SH-SY5Y (cell line): ENCODE results near the gene APOA5.

Experiments
- GATA2 ChIP-seq: IDR thresholded peaks from 2 replicates; pipeline ENCODE4 v1.6.1; 2011; ENCODE audit warnings: mild to moderate bottlenecking, low read depth, low read length
- GATA3 ChIP-seq: IDR thresholded peaks from 2 replicates; pipeline ENCODE4 v1.6.1; 2011; ENCODE audit warnings: low read depth, mild to moderate bottlenecking, low read length, moderate library complexity

The APOA5 gene

GRCh38 chr11:116775975-116776374, 15.7 kb downstream of the APOA5 start:
- TF ChIP-seq GATA3: no peak

DNA sequence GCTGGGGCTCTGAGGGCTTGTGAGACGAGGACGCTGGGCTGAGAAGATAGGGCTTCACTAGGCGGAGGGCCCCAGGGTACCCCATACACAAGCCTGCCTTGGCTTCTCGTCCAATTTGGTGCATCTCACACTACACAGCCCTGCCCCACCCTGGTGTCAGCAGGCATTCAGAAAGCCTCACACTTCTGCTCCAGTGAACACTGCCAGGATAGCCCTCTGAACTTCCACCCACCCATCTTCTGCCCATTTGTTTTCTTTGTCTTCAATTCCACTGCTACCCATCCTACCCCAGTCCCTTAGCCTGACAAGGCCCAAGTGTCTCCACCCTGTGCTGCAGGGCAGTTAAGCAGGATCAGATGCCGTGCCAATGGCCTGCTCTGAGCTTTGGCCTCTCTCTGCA, 17.0 kb downstream of the APOA5 start:
- TF ChIP-seq GATA3 (no peak), GATA2 (no peak)

DNA sequence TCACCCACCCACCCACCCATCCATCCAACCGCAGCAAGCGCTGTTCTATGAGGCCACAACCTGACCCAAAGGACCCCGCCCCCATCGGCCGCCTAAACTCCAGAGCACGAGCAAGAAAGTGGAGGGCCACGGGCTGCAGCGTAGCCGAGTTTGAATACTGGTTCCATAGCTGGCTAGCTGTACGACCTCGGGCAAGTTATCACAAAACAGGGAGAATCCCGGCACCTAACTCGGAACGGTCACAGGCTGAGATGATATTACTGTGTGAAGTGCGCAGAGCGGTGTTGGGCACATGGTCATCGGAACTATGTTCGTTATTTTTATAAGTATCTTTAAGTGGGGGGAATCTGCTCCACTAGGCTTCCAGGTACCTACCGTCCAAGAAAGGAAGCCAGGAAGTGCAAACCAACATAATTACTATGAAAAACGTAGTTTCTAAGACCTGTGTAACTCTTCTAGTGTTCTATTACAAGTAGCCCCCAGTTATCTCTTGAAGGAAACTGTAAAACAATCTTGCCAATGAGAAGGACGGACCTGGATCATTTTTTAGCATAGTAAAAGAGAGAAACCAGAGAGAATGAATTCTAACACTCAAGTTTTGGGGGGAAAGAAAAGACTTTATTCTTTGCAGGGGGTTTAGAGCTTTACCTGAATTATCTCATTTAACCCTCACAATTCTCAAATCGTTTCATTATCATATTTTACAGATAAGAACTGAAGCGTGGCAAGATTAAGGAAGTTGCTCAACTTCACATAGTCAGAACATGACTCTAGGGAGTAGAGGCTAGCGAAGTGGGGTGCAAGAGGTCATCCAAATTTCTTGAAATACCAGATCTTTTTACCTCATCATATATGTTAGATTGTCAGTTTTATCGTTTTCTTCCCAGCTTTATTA, 18.2 kb downstream of the APOA5 start:
- TF ChIP-seq GATA2 (no peak), GATA3 (no peak)

GRCh38 chr11:116772443-116773202, 19.1 kb downstream of the APOA5 start, which contains the start of gene BUD13:
BUD13 (minus strand) TSS chr11:116772987; CDS start chr11:116772964, 23 bp downstream.
- TF ChIP-seq GATA3 (no peak), GATA2 (no peak)

GRCh38 chr11:116771935-116772334, 19.7 kb downstream of the APOA5 start:
- TF ChIP-seq GATA3 (no peak), GATA2 (no peak)

DNA sequence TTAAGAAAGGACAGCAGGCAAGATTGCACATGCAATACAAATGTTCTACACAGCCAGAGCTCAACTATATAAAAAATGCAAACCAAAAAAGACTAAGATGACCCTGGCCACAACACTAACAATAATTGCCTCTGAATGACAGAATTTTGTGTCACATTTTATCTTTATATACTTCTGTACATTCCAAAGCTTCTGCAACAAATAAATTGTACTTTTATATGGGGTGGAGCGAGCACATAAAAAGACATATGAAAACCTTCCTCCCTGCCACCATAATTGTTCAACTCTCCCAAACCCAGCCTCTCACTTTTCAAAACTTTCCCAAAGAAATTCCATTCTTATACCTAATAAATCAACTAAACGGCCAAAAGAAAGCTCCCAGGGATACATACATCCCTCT, 29.5 kb downstream of the APOA5 start:
- TF ChIP-seq GATA2 (no peak), GATA3 (no peak)

DNA sequence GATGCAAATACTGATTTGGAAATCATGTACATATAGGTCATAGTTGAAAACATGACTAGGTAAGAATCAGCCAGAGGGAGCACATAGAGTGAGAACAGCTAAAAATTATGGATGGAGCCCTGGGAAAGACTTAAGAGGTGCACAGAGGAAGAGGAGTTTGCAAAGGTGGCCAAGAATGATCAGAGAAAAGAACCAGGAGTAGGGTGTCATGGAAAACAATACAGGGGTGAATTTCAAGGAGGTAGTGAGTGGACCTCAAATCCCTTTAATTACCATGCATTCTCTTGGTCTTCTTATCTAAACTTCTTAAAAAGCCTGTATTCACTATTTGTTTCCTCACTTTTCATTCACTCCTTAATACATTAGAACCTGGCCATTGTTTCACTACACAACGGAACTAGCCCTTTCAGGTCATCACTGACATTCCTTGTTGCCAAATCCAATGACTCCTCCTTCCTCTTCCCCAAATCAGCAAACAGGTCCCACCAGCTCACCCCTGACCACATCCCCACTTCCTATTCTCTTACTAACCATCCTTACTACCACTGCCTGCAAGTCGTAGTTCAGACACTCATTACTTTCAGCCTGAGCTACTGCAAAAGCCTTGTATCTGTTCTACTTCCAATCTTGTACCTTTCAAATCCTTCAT, 41.5 kb downstream of the APOA5 start:
- TF ChIP-seq GATA3: no peak

DNA sequence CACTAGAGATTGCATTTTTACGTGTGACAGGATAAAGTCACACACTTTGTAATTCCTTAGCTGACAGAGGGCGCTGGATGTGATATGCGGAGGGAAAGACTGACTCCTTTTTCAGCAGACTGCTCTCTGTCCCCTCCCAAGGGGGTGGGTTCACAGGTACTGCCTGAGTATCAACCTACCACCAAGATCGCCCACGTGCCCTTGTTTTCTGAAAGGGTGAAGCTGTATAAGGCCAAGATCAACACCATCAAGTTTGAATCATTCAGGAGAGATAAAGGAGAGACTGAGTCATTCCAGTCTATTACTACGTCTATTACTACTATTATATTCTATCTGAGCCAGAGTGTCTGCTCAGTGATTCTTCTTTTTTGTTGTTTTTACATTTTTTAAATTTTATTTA, 49.6 kb downstream of the APOA5 start:
- no peak for TF ChIP-seq GATA3

- TF ChIP-seq GATA2: no peak
These were observed 50.9 kb downstream of the APOA5 start for GRCh38 chr11:116740741-116741140.
